Measurements from ENCODE around the gene PDE7B. TPM values are rescaled to one million over a fixed set of nuclear protein-coding genes. Genes with fewer than 3 reads are reported as not detected.

The PDE7B gene
- total RNA-seq, 1 donor from 2014 or later, result 58.5 TPM

GRCh38 chr6:135937106-135937505 is 85.6 kb downstream of the PDE7B start:
- DNase-seq, result no peak

GRCh38 chr6:135938576-135939207 is 87.2 kb downstream of the PDE7B start:
- DNase-seq, result peak; percentile 41

DNA sequence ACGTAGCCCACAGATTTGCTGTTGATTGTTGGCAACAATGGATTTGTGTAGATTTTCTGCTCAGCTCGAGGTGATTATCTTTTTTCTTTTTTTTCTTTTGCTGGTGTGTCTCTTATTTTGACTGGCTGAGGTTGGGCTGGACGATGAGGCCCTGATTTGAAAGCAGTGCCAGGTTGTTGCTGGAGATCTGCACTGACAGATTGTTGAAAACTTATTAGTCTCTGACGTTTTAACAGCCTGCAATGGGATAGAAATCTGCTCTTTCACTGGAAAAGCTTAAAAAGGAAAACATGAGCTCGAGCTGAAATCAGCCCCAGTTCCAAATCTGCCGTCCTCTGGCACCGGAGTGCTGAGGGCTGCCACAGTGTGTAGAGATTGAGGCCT is 87.7 kb downstream of the PDE7B start:
- DNase-seq, result no peak

DNA sequence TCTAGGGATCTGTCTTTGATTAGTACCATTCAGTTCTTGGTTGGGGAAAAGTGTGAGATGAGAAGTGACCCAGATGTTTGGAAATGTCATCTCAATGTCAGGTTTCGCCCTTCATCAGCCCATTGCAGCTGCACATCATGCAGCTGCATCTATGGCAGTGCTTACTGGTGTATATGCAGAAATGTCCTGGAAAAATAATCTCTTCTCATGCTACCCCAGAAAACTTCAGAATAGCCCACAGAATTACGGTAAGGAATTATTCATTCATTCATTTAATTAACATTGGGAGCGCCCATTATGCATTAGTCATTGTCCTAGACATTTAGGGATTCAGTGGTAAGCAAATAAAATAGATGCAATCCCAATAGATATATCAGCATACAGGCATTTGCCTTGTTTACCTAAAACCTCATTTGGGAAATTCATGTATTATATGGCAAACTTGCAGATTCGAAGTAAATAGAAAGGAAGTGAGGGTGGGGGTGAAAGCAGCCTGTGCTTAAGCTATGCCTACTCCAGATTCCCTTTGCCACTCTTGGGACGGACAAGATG is 89.2 kb downstream of the PDE7B start:
- DNase-seq, result no peak

GRCh38 chr6:135941275-135942025 is 89.9 kb downstream of the PDE7B start:
- no peak for DNase-seq

- DNase-seq, result no peak
Measured at GRCh38 chr6:135944120-135944519, 92.6 kb downstream of the PDE7B start.

DNA sequence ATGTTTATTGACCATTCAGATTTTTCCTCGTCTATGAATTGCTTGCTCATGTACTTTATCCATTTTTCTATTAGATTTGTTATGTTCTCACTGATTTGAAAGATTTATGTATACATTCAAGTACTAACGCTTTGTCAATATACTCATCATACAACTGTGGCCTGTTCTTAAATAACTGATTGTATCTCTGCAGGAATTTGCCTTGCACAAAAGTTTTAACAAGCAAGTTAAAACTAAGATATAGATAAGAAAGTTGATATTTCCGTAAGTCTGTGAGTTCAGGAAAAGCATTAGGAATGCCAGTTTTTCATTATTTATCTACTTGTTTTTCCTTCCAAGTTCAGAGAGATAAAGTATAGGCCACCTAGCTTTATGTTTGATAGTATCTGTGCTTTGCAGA is 95.2 kb downstream of the PDE7B start:
- no peak for DNase-seq

- no peak for DNase-seq
Measured at GRCh38 chr6:135950669-135951068, 99.2 kb downstream of the PDE7B start.

DNA sequence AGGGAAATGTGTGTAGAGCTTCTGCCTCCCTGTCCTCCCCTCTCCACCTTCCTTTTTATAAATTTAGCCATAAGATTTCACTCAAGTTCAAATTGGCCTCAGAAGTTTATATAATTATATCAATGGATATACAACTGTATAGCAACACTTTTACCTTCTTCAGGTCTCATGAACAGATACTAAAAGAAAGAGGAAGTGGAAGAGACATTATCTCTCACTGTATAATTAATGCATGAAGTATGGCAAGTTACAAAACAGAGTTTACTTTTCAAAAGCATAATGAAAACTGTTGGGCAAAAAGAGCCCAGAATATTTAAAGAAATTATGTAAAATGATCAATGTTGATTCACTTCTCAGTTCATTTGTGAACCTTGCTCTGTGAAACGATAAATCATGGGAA is 99.7 kb downstream of the PDE7B start:
- DNase-seq, result no peak

GRCh38 chr6:135953818-135954217 is 102.3 kb downstream of the PDE7B start:
- no peak for DNase-seq

DNA sequence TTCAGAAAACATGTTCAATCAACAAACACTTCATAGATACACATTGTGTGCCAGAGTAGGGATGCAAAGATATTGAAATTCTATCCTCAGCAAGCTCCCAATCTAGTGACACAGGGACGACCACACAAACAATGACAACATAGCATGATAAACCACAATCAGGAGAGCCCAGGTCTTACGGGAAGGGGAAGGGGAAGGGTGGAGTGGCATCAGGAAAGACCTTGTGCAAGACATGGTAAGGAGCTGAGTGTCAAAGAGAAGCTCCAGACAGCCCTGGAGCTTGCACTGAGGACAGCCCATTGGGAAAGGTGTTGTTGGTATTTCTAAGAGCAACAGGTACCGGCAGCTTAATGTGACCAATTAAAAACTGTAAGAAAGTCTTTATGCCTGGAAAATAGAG is 103.6 kb downstream of the PDE7B start:
- no peak for DNase-seq

- DNase-seq, result no peak
Measured at GRCh38 chr6:135962731-135963130, 111.2 kb downstream of the PDE7B start.

DNA sequence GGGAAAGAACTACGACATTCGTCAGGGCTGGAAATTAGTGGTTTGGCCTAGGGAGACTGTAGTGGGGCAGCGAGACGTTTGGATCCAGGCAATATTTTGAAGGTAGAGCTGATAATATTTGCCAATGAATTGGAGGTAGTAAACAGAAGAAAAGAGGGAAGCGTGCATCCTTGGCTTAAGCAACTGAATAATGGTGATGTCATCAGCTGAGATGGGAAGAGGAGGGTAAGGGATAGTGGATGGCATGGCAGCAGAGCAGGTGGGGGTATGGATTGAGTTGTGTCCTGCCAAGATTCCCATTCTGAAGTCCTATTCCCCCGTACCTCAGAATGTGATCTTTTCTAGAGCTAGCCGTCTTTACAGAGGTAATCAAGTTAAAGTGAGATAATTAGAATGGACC is 119.2 kb downstream of the PDE7B start:
- DNase-seq, result no peak

GRCh38 chr6:135971351-135971750 is 119.8 kb downstream of the PDE7B start:
- DNase-seq, result no peak

DNA sequence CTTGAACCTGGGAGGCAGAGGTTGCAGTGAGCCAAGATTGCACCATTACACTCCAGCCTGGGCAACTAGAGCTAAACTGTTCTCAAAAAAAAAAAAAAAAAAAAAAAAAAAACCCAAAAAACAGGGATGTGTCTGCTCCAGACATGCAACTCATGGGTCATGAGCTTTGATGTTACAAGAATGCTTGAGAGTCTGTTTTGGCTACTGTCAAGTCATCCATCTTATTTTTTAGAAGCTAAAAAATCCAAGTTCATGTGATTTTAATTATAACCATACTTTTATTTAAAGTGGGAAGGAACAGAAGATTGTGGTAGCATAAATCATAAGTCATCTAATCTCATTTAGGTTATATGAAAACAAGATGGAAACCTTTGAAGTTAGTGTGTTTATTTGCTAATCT is 120.6 kb downstream of the PDE7B start:
- DNase-seq, result no peak

DNA sequence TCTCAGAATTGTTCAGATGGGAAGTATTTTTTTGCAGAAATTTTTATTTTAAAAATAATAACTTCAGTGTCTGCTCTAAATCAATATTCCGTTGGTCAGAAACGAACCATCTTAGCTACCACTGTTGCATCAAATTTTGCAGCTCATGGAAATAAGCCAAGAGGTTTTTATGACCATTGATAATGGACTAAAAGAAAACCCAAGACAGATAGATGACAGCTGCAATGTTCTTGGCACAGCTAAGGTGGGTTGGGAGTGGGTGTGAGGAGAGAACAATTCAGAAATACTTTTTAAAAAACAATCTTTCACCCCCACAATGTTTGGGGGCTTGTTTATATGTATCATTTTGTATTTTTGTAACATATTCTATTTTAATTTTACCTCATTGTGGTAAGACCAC is 121.1 kb downstream of the PDE7B start:
- no peak for DNase-seq

DNA sequence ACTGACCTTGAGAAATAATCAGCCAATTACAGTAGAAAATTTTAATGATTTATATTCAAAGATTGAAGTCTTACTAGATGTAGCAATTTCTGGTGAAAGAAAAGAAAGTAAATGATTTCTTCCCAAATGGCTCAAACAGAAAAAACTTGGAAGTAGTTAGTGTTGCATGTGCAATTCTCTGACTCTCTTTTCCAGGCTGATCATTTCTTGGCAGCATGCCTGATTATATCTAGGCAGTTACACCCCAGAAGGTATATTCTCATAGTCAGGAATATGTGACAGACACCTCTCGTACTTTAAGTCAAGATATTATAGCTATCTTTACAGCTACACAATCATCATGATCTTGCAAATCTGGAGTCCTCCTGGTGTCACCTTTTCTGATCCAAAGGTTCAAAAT is 122.9 kb downstream of the PDE7B start:
- no peak for DNase-seq

- DNase-seq, result no peak
Measured at GRCh38 chr6:135976585-135976984, 125.1 kb downstream of the PDE7B start.

GRCh38 chr6:135983093-135983492 is 131.6 kb downstream of the PDE7B start:
- DNase-seq, result no peak

GRCh38 chr6:135983718-135984343 is 132.3 kb downstream of the PDE7B start:
- no peak for DNase-seq

GRCh38 chr6:135985471-135985870 is 134.0 kb downstream of the PDE7B start:
- DNase-seq, result no peak

DNA sequence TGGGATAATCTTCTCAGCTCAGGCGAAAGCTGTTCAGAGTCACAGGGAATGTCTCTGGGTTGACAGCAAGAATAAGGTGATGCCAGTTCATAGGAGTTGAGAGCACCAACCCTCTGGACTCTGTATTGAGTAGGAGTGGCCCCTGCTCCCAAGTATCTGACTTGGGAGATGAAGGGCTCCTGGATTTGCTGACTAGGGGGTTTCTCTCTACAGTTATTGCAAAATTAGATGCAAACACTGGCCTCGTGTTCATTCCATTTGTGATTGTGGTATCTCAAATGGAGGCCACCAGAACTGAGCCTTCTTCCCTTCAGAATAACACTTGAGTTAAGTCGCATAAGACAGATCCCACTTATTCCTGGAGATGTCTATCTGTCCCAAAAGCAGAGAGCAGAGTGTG is 135.7 kb downstream of the PDE7B start:
- DNase-seq, result no peak

GRCh38 chr6:135990439-135990838 is 138.9 kb downstream of the PDE7B start:
- DNase-seq, result no peak

All from dermis blood vessel endothelial cell (primary cell).